Activated naive CD4-positive, alpha-beta T cell treated with anti-CD3 and anti-CD28 coated beads, Interleukin-2, amount 10 ng/mL, durations not matched to agents 7 days and 5 days (primary cell): ENCODE data around the gene S100A6.
A peak's percentile ranks its signal among the peaks of the same experiment; 100 is the strongest.
"Not testable (repeated sequence)": the region's sequence is repeated elsewhere in the genome, so short reads cannot be mapped to it uniquely, and the experiment has no call there.

Experiments
- CTCF ChIA-PET: fragments of 350-600 bp; sonication (Branson Sonifier 250); formaldehyde crosslinking; loops from one replicate; lab custom pipeline; 2021; ENCODE audit warnings: antibody characterized with exemption; lab: Charles Lee
- DNase-seq: peaks from one replicate; pipeline ENCODE4 v3.0.0-alpha.2; 2020
- H3K27ac Mint-ChIP-seq: one replicate; pipeline ENCODE4 v1.8.0; 2021; ENCODE audit warnings: mild to moderate bottlenecking, moderate library complexity, mixed read lengths
- H3K27me3 Mint-ChIP-seq: one replicate; pipeline ENCODE4 v1.8.0; 2021; ENCODE audit warnings: mild to moderate bottlenecking, mixed read lengths
- H3K36me3 Mint-ChIP-seq: one replicate; pipeline ENCODE4 v1.8.0; 2021; ENCODE audit warnings: mixed read lengths
- H3K4me1 Mint-ChIP-seq: one replicate; pipeline ENCODE4 v1.8.0; 2021; ENCODE audit warnings: mixed read lengths
- H3K4me3 Mint-ChIP-seq: one replicate; pipeline ENCODE4 v1.8.0; 2021; ENCODE audit warnings: mild to moderate bottlenecking, moderate library complexity, mixed read lengths
- H3K9me3 Mint-ChIP-seq: one replicate; pipeline ENCODE4 v1.8.0; 2021; ENCODE audit warnings: mixed read lengths

The S100A6 gene

DNA sequence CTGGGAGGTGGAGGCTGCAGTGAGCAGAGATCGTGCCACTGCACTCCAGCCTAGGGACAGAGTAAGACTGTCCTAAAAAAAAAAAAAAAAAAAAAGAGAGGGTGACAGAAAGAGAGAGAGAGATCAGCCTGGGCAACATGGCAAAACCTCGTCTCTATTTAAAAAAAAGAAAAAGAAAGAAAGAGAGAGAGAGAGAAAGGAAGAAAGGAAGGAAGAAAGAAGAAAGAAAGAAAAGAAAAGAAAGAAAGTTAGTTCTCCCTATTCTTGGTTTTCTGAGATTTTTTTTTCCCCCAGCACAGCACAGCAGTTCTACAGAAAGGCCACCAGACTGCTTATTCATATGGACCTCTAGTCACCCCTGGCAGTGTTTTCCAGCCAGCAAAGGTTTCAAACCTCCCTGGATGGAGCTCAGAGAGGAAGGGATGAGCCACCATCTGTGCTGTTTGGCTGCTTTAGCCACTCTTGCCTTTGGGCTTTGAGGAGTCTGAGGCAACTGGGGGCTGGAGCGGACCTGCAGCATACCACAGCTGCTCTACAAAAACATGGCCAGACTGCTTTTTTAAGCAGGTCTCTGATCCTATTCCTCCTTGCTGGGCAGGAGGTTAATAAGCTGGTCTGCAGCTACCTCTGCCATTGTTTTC, 10.6 kb downstream of the S100A6 start:
- H3K4me3 Mint-ChIP-seq: no peak overlapping the region
- H3K27ac Mint-ChIP-seq: no peak overlapping the region
- H3K27me3 Mint-ChIP-seq: peaks cover 7% of the 10 kb centered on the region
- H3K4me1 Mint-ChIP-seq: peaks cover 6% of the 10 kb centered on the region
- no peaks in the 10 kb centered on the region for H3K9me3 Mint-ChIP-seq
- CTCF ChIA-PET: interaction anchor here (0.6 to 3.3 kb wide), 6 partner anchors 14 to 1659 kb away, joined by 3 to 12 read pairs (median 6); partner anchors contain the start of gene S100A4
- H3K36me3 Mint-ChIP-seq: no peaks in the 10 kb centered on the region
- DNase-seq: no peak

DNA sequence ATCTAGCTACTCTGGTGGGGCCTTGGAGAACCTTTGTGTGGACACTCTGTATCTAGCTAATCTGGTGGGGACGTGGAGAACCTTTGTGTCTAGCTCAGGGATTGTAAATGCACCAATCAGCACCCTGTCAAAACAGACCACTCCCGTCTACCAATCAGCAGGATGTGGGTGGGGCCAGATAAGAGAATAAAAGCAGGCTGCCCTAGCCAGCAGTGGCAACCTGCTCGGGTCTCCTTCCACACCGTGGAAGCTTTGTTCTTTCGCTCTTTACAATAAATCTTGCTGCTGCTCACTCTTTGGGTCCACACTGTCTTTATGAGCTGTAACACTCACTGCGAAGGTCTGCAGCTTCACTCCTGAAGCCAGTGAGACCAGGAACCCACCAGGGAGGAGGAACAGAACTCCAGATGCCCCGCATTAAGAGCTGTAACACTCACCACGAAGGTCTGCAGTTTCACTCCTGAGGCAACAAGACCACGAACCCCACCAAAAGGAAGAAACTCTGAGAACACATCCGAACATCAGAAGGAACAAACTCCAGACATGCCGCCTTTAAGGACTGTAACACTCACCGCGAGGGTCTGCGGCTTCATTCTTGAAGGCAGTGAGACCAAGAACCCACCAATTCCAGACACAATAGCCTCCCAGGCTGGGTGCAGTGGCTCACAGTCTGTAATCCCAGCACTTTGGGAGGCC, 13.3 kb downstream of the S100A6 start:
- not testable (repeated sequence) for H3K27ac Mint-ChIP-seq, H3K27me3 Mint-ChIP-seq, DNase-seq, H3K9me3 Mint-ChIP-seq, H3K4me1 Mint-ChIP-seq, H3K4me3 Mint-ChIP-seq, H3K36me3 Mint-ChIP-seq
- CTCF ChIA-PET: interaction anchor here (1.9 to 3.2 kb wide), 2 partner anchors 10 to 45 kb away, joined by 7 to 19 read pairs; no protein-coding TSS in a partner anchor

DNA sequence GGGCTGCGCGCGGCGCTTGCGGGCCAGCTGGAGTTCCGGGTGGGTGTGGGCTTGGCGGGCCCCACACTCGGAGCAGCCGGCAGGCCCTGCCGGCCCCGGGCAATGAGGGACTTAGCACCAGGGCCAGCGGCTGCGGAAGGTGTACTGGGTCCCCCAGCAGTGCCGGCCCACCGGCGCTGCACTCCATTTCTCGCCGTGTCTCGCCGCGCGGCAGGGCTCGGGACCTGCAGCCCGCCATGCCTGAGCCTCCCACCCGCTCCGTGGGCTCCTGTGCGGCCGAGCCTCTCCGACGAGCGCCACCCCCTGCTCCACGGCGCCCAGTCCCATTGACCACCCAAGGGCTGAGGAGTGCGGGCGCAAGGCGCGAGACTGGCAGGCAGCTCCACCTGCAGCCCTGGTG, 14.0 kb downstream of the S100A6 start:
- not testable (repeated sequence) for H3K27me3 Mint-ChIP-seq, H3K36me3 Mint-ChIP-seq
- CTCF ChIA-PET: interaction anchor here (1.4 to 3.2 kb wide), 3 partner anchors 11 to 46 kb away, joined by 6 to 19 read pairs (median 7); no protein-coding TSS in a partner anchor

DNA sequence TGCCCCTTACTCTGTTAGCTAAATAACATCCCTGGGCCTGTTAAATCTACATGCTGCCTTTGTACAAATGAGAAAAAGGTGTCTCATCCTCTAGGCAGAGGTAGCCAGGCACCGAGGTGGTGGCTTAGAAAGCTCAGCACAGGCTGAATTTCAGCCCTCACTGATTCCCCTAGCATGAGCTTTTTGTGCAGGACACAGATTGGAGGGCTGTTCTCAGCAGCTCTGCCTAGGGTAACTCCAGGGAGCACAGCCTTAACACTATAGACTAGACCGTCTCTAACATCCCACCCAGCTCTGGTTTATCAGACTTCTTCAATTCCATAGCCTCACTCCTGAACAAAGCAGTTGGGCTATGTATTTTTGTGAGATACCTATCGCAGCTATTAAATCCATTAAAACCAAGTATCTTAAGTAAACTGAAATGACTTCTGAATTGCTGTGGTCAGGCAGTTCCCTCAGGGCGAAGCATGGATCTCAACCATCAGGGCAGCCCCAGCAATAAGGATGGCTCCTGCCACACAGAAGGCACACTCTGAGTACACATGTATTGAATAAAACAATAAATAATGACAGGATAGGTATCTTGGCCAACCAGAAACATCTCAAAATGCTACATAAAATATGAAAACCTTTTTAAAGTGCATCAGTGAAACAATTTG, 14.8 kb downstream of the S100A6 start:
- Mint-ChIP-seq H3K36me3 (no peaks in the 10 kb centered on the region), H3K9me3 (no peaks in the 10 kb centered on the region), H3K4me1 (peaks cover 13% of the 10 kb centered on the region)

More for the DNA sequence above, 14.0 kb downstream of the S100A6 start:
- H3K9me3 Mint-ChIP-seq, DNase-seq, H3K4me3 Mint-ChIP-seq, H3K27ac Mint-ChIP-seq, H3K4me1 Mint-ChIP-seq: not testable (repeated sequence)

DNA sequence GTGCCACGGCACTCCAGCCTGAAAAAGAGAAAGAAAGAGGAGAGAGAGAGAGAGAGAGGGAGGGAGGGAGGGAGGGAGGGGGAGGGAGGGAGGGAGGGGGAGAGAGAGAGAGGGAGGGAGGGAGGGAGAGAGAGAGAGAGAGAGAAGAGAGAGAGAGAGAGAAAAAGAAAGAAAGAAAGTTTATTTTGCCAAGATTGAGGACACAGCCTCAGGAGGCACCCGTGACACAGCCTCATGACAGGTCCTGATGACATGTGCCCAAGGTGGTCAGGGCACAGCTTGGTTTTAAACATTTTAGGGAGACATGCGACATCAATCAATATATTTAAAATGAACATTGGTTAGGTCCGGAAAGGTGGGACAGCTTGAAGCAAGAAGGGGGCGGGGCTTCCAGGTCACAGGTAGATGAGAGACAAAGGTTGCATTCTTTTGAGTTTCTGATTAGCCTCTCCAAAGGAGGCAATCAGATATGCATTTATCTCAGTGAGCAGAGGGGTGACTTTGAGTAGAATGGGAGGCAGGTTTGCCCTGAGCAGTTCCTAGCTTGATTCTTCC, 15.6 kb downstream of the S100A6 start:
- DNase-seq, H3K36me3 Mint-ChIP-seq, H3K27ac Mint-ChIP-seq, H3K4me3 Mint-ChIP-seq, H3K9me3 Mint-ChIP-seq, H3K27me3 Mint-ChIP-seq: not testable (repeated sequence)
- CTCF ChIA-PET: interaction anchor here (0.8 to 3.2 kb wide), 6 partner anchors 9 to 166 kb away, joined by 3 to 19 read pairs (median 5); no protein-coding TSS in a partner anchor
- H3K4me1 Mint-ChIP-seq: peaks cover 19% of the 10 kb centered on the region

More for the DNA sequence above, 14.8 kb downstream of the S100A6 start:
- Mint-ChIP-seq H3K27ac (no peak overlapping the region), H3K4me3 (no peak overlapping the region), H3K27me3 (peaks cover 7% of the 10 kb centered on the region)
- no peak for DNase-seq
- CTCF ChIA-PET: interaction anchor here (0.6 to 3.2 kb wide), 8 partner anchors 10 to 1420 kb away, joined by 3 to 19 read pairs (median 5); no protein-coding TSS in a partner anchor

DNA sequence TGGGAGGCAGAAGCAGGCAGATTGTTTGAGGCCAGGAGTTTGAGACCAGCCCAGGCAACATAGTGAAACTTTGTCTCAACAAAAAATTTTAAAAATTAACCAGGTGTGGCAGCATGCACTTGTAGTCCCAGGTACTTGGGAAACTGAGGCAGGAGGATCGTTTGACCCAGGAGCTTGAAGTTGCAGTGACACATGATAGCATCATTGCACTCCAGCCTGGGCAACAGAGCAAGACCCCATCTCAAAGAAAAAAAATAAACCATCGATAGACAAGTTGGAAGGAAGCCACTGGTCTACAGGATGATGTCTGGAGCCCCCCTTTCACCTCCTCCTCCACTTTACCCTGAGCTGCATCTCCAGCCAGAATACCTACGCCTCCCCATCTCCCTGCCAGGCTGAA, 16.5 kb downstream of the S100A6 start:
- Mint-ChIP-seq H3K4me1 (peaks cover 20% of the 10 kb centered on the region), H3K36me3 (no peaks in the 10 kb centered on the region), H3K4me3 (no peak overlapping the region), H3K27me3 (peaks cover 3% of the 10 kb centered on the region), H3K9me3 (no peaks in the 10 kb centered on the region), H3K27ac (no peak overlapping the region)
- CTCF ChIA-PET: interaction anchor here (2.5 kb wide), 1 partner anchor 8 kb away, joined by 15 read pairs; no protein-coding TSS in a partner anchor
- DNase-seq: no peak

DNA sequence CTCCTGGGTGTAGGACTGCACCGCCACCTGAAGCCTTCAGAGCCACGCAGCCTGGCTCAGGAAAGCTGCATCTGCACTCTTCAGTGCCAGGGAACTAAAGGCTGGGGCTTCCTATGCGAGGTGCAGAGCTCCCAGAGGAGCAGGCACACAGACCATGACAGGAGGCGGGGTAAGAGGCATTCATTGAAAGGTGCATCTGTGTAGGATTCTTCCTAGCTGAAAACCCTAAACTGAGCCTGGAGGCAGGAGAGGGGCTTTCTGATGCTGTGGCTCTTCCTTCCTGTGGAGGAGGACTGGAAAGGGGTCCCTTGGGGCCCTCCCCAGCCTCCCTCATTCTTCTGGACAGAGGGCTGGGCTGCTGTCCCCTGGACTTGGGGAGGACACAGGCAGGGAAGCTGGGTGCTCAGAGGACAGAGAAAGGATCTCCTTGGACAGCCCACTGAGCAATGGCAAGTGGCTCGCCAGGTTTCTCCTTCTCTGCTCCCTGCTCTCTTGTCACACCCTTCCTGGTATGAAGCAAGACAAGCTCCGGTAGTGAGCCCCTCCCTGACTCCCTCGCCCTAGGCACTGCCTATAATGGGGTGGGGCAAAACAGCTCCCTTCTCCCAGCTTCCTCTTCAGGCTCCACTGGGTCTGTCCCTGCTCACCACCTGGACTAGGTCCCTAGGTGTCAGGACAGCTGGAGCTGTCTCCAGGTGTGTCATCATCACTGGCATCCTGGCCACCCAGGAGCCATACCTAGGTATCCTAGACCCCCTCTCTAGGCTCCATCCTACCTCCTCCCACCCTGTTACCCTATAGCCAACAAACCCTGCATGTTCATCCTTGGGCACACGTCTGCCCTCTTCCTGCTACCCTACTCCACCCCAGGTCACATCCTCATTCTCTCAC, 20.0 kb downstream of the S100A6 start:
- H3K9me3 Mint-ChIP-seq: no peaks in the 10 kb centered on the region
- H3K27me3 Mint-ChIP-seq: peaks cover 7% of the 10 kb centered on the region
- no peak for DNase-seq
- H3K36me3 Mint-ChIP-seq: no peaks in the 10 kb centered on the region
- CTCF ChIA-PET: interaction anchor here (0.8 to 2.0 kb wide), 5 partner anchors 17 to 112 kb away, joined by 3 to 11 read pairs (median 4); partner anchors contain the start of genes S100A1 and S100A13
- H3K4me1 Mint-ChIP-seq: peaks cover 24% of the 10 kb centered on the region
- H3K4me3 Mint-ChIP-seq: no peak overlapping the region
- peak overlapping the region; percentile 39 for H3K27ac Mint-ChIP-seq

DNA sequence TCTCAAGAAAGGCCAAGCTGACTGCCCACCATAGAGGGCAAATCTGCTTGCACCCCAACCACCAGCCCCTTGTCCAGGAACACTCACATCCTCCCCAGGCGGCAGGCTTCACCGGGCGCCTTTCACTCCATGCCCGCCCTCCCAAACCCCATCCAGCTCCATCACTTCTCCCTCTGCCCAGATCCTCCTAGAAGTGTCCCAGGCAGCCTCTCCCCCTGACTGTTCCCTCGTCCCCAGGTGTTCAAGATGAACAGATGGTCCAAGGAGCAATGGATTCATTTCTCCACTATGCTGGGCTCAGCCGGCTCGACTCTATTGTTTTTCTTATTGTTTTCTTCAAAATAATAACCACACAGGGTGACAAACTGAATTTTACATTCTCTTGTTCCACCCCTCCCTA, 22.1 kb downstream of the S100A6 start:
- Mint-ChIP-seq H3K27me3 (peaks cover 7% of the 10 kb centered on the region), H3K36me3 (no peaks in the 10 kb centered on the region), H3K27ac (no peak overlapping the region), H3K4me3 (no peak overlapping the region), H3K9me3 (no peaks in the 10 kb centered on the region), H3K4me1 (peaks cover 25% of the 10 kb centered on the region)
- CTCF ChIA-PET: interaction anchor here (2.4 to 5.2 kb wide), 2 partner anchors 19 to 57 kb away, joined by 12 to 116 read pairs; no protein-coding TSS in a partner anchor
- DNase-seq: no peak

DNA sequence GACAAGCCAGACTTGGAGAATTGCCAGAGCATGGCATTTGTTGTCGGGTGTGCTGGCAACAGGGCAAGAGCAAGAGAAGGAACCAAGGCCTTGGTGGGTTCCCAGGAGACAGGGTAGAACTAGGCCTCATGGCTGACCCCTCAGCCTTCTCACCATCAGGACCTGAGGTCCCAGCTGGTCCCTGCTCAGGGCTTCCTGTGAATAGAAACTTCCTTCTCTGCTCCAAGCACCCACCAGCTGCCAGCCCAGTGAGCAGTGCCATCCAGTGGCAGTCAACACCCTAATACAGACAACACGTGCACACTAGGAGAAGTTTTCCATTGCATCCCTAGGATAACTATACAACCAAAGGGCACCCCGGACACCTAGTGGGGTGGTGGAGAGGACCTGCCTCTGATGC, 22.8 kb downstream of the S100A6 start:
- Mint-ChIP-seq H3K27ac (no peak overlapping the region), H3K27me3 (peaks cover 7% of the 10 kb centered on the region), H3K4me3 (no peak overlapping the region), H3K4me1 (peaks cover 25% of the 10 kb centered on the region), H3K36me3 (no peaks in the 10 kb centered on the region), H3K9me3 (no peaks in the 10 kb centered on the region)
- no peak for DNase-seq
- CTCF ChIA-PET: interaction anchor here (2.4 to 5.2 kb wide), 3 partner anchors 19 to 57 kb away, joined by 12 to 116 read pairs (median 19); partner anchors contain the start of gene S100A2

DNA sequence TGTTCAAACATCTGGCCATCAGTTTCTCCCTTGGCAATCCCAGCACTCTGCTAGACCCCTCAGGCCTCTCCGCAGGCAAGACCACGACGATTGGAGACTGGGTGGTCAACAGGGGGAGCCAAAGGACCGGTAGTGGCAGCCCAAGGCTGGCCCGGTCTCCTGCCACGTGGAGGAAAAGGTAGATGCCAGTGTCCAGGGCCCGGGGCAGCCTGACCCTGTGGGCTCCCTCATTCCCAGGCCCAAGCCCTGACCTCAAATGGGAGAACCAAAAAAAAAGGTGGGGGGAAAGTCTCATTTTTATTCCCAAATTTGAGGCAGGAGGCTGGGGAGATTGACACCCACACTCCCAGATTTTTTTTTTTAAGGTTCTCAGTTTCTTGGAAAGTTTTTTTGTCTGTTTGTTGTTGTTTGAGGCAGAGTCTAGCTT, 24.8 kb downstream of the S100A6 start:
- CTCF ChIA-PET: interaction anchor here (0.6 to 5.2 kb wide), 32 partner anchors 9 to 669 kb away, joined by 3 to 116 read pairs (median 5); partner anchors contain the start of genes S100A1, S100A14, S100A2 and S100A5
- no peaks in the 10 kb centered on the region for H3K36me3 Mint-ChIP-seq
- peaks cover 21% of the 10 kb centered on the region for H3K4me1 Mint-ChIP-seq
- H3K4me3 Mint-ChIP-seq: no peak overlapping the region
- peak; percentile 86 for DNase-seq
- peaks cover 11% of the 10 kb centered on the region for H3K27me3 Mint-ChIP-seq
- H3K27ac Mint-ChIP-seq: no peak overlapping the region
- H3K9me3 Mint-ChIP-seq: no peaks in the 10 kb centered on the region

DNA sequence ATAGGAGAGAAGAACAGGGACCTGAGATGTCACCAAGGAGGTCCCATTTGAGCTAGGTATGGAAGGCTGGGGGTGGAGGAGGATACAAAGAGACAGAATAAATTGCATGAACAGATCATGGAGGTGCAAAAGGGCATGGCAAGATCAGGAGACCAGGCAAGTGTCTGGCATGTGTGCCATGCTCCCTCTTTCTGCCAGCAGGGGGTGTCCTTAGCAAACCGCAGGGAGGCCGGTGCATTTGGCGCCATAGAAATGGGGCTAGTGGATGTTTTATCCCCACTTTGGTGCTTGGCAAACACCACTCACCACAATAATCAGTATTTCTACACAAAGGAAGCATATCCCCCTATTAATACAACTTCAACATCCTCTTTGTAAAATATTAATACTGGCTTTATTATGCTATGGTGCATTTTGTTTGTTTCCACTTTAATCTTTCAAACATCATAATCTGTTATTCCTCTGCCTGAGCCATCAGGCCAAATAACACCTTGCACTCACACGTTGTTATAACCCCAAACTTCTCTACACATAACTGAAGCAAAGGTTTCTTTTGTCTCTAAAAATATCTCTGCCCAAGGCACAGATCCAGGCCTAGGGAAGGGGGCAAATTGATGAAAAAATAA, 25.9 kb downstream of the S100A6 start:
- Mint-ChIP-seq H3K27ac (no peak overlapping the region), H3K27me3 (peaks cover 20% of the 10 kb centered on the region), H3K9me3 (no peaks in the 10 kb centered on the region), H3K36me3 (no peaks in the 10 kb centered on the region), H3K4me1 (peaks cover 13% of the 10 kb centered on the region), H3K4me3 (no peak overlapping the region)
- DNase-seq: peak; percentile 80
- CTCF ChIA-PET: interaction anchor here (0.8 to 5.2 kb wide), 23 partner anchors 14 to 477 kb away, joined by 3 to 116 read pairs (median 8); partner anchors contain the start of genes S100A1, S100A14, S100A2 and S100A6

DNA sequence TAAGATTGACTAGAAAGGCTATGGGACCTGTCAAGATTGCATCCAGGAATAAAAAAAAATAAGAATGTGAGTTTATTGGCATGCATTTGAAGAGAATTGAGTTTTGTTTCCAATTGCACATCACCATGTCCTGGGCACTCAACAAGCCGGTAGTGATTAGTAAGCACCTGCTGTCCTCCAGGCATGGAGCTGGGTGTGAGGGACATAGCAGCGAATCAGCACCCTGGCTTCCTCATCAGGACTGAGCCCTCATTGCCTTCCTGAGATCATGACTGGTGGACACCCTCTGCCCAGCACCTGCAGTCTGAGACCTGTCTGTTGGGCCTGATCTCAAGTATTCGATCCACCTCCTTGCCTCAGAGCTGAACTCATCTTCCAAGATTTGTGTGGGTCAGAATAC, 26.8 kb downstream of the S100A6 start:
- H3K9me3 Mint-ChIP-seq: no peaks in the 10 kb centered on the region
- CTCF ChIA-PET: interaction anchor here (1.2 to 5.2 kb wide), 4 partner anchors 13 to 108 kb away, joined by 3 to 116 read pairs (median 12); no protein-coding TSS in a partner anchor
- H3K36me3 Mint-ChIP-seq: no peaks in the 10 kb centered on the region
- H3K27me3 Mint-ChIP-seq: peaks cover 21% of the 10 kb centered on the region
- no peak overlapping the region for H3K27ac Mint-ChIP-seq
- no peak overlapping the region for H3K4me3 Mint-ChIP-seq
- H3K4me1 Mint-ChIP-seq: peaks cover 13% of the 10 kb centered on the region
- no peak for DNase-seq
